Neutrophil (primary cell): ENCODE measurements around the gene CCDC78.

ENCODE experiments used
- H3K27ac ChIP-seq: fragments of 200-600 bp; sonication (generic); 2 replicates; pipeline ENCODE4 v1.5.1; 2016; ENCODE audit warnings: mild to moderate bottlenecking, moderate library complexity
- H3K27me3 ChIP-seq: fragments of 200-600 bp; sonication (generic); 2 replicates; pipeline ENCODE4 v1.6.0; 2016; ENCODE audit warnings: mild to moderate bottlenecking
- H3K36me3 ChIP-seq: fragments of 200-600 bp; sonication (generic); 2 replicates; pipeline ENCODE4 v1.5.1; 2017
- H3K4me1 ChIP-seq, 2 experiments: fragments of 200-600 bp in 1 of 2; sonication (generic) in 1 of 2; 1 replicate in 1 of 2; 2 replicates in 1 of 2; pipeline versions ENCODE4 v1.5.1 to v1.6.1; 2013 to 2016; ENCODE audit warnings: low read depth in 1 of 2, low read length in 1 of 2, mild to moderate bottlenecking in 1 of 2, moderate library complexity in 1 of 2; ENCODE audit not compliant: control insufficient read depth in 1 of 2, insufficient read depth in 1 of 2
- H3K4me3 ChIP-seq, 2 experiments: fragments of 200-600 bp in 1 of 2; sonication (generic) in 1 of 2; 1 replicate in 1 of 2; 2 replicates in 1 of 2; pipeline ENCODE4 v1.5.1; 2013 to 2016; ENCODE audit warnings: low read depth in 1 of 2, low read length in 1 of 2, mild to moderate bottlenecking in 1 of 2, moderate library complexity in 1 of 2
- H3K9me3 ChIP-seq: fragments of 200-600 bp; sonication (generic); 2 replicates; pipeline ENCODE4 v1.5.1; 2016
- CTCF ChIP-seq: fragments of 200-600 bp; sonication (generic); IDR thresholded peaks from 2 replicates; pipeline ENCODE4 v1.5.1; 2016; ENCODE audit warnings: antibody characterized with exemption

CCDC78 gene

DNA sequence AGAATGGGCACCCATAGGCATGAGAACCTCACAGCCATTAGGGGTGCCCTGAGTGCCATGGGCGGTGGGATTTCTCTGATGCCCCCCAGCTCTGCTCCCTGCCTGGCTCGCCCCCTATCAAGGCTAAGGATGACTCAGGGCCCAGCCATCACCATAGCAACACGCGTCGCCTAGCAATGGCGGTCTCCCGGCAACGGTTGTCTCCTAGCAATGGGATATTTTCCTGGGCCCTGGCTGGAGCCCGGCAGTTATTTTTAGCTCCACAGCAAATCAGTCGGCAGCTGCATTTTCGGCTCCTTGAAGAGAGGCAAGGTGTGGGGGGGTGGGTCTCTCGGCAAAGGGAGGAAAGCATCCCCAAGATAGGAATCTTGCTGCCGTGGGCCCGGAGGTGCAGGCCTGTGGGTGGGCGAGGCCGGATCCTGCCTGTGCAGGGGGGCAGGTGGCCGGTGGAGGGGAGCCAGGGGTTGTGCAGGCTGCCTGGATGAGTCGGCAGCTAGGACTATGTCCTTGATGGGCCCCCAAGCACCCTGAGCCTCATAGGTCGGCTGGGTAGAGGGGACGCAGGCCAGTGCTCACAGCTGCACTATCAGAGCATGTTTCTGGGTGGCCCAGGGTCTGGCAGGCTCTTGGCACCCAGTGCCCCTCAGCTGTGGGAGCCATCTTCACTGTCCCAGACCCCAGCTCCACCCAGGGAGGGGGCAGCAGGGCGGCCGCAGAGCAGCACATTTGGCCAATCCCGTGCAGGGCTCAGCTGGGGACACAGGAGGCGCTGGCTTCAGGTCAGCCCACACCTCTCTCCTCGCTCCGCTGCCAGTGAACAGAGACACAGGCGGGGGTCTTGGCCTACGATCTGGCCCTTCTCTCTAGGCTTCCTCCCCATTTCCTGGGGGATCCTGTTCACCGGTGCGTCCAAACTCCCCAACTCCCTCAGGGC is 16.4 kb downstream of the CCDC78 start:
- Histone ChIP-seq H3K9me3 (no peaks in the 10 kb centered on the region), H3K4me3 (no peak overlapping the region), H3K4me1 (peaks cover 0 to 5% of the 10 kb centered on the region in 2 experiments), H3K27ac (no peak overlapping the region), H3K36me3 (no peaks in the 10 kb centered on the region), H3K27me3 (peaks cover 99% of the 10 kb centered on the region)
- TF ChIP-seq CTCF: no peak

DNA sequence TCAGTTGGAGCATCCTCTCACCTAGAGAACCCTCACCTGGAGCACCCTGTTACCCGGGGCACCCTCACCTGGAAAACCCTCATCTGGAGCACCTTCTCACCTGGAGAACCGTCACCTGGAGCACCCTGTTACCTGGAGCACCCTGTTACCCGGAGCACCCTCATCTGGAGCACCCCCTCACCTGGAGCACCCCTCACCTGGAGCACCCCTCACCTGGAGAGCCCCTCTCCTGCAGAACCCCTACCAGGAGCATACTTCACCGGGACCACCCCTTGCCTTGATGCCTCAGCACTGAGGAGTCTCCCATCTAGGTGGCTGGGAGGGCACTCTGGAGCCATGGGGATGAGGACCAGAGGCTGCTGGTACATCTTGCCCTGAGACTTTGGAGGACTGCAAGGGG is 17.3 kb downstream of the CCDC78 start:
- Histone ChIP-seq H3K27me3 (peaks cover 99% of the 10 kb centered on the region), H3K4me1 (no peaks in the 10 kb centered on the region), H3K4me3 (no peak overlapping the region), H3K36me3 (no peaks in the 10 kb centered on the region), H3K27ac (no peak overlapping the region), H3K9me3 (no peaks in the 10 kb centered on the region)
- TF ChIP-seq CTCF: no peak

DNA sequence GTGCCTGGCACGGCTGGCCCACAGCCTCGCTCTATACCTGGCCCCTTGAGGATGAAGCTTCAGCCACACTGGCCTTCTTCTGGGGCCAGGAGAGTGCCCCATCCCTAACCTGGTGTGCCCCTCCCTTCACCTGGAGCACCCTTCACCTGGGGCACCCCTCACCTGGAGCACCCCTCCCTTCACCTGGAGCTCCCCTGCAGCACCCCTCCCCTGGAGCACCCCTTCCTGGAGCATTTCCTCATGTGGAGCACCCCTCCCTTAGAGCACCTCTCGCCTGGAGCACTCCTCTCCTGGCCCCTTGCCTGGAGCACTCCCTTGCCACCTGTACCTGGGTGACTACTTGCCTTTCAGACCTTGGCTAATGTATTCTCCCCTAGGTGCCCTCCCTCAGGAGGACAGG is 18.2 kb downstream of the CCDC78 start:
- no peaks in the 10 kb centered on the region for H3K4me1 ChIP-seq
- no peaks in the 10 kb centered on the region for H3K9me3 ChIP-seq
- H3K27me3 ChIP-seq: peaks cover 99% of the 10 kb centered on the region
- no peak overlapping the region for H3K27ac ChIP-seq
- no peak for TF ChIP-seq CTCF
- no peak overlapping the region for H3K4me3 ChIP-seq
- H3K36me3 ChIP-seq: no peaks in the 10 kb centered on the region

DNA sequence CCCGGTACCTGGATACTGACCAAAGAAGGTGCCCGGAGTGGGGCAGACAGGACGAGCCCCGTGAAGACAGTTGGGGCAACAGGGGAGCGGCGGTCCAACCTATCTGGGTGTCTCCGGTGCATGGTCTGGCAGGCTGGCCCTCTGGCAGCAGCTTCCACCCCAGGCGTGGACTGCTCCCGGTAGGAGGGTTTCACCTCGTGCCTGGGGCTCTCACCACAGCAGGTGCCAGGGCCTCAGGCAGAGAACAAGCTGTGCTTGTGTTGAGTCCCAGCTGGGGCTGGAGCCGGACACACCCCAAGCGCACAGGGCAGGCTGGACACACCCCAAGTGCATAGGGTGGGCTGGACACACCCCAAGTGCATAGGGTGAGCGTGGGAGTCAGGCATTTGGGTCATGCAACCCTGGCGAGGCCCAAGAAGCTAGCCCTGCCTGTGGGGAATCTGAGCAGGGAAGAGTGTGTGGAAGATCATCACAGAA is 19.1 kb downstream of the CCDC78 start:
- Histone ChIP-seq H3K9me3 (no peaks in the 10 kb centered on the region), H3K4me1 (no peaks in the 10 kb centered on the region), H3K27me3 (peaks cover 99% of the 10 kb centered on the region), H3K4me3 (no peak overlapping the region), H3K36me3 (no peaks in the 10 kb centered on the region), H3K27ac (no peak overlapping the region)
- no peak for TF ChIP-seq CTCF

DNA sequence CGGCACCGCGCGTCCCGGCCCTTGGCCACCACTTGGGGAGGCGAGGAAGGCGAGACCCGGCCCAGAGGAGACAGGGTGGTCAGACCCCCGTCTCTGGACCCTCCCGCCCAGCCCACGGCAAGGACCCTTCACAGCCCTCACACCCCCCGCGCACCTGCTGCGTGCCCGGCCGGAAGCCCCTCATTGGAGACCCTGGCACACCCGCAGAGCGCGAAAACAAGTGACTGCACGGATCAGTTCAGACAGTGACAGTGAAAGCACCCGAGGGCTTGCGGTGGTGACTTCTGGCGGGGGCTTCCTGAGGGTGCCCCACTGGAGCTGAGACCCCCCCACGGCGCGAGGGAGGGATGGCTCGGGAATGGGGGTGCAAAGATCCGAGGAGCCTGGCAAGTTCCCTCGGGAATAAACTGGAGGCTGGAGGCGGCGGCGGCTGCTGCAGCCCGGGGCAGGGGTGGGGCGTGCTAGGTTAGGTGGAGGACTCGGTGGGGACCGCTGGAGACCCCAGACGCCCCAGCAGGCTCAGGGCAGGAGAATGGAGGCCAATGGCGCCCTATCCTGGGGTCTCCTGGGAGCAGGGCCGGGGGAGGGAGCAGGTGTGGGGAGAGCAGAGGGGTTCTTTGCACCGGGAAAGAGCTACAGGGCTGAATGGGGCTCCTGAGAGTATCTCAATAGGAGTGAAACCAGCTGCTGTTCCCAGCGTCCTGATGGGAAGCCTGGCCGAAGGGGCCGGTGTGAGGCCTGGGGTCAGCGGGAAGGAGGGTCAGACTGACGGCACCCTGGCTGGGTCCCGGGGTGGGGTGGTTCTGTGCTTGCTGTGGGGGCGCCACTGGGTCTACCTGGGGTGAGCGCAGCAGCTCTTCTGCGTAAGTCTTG is 19.8 kb downstream of the CCDC78 start:
- H3K27ac ChIP-seq: no peak overlapping the region
- H3K4me1 ChIP-seq: no peaks in the 10 kb centered on the region
- no peaks in the 10 kb centered on the region for H3K9me3 ChIP-seq
- no peak overlapping the region for H3K4me3 ChIP-seq
- TF ChIP-seq CTCF: no peak
- H3K36me3 ChIP-seq: no peaks in the 10 kb centered on the region
- H3K27me3 ChIP-seq: peaks cover 99% of the 10 kb centered on the region
